GM23338 (cell line): ENCODE results near the gene MIER3. TPM values are rescaled to one million over a fixed set of nuclear protein-coding genes. Genes with fewer than 3 reads are reported as not detected.

ENCODE experiments used
- ATAC-seq: fragments of 200-7000 bp; cut with Tn5 transposase; 3 replicates; pipeline ENCODE4 v1.9.1; 2020
- DNase-seq: peaks from one replicate; pipeline ENCODE4 v3.0.0-alpha.2; 2015; ENCODE audit warnings: low spot score
- H2AFZ ChIP-seq: fragments of 200-600 bp; sonication (generic); 2 replicates; pipeline ENCODE4 v1.8.0; 2016; ENCODE audit warnings: antibody characterized with exemption, mild to moderate bottlenecking, moderate library complexity
- H3F3A ChIP-seq: fragments of 200-600 bp; sonication (generic); replicated peaks from 2 replicates; pipeline ENCODE4 v1.8.0; 2017; ENCODE audit warnings: antibody characterized with exemption, mixed run types, low read depth
- H3K27ac ChIP-seq: fragments of 200-600 bp; sonication (generic); 2 replicates; pipeline ENCODE4 v1.6.1; 2016; ENCODE audit warnings: low read depth
- H3K27me3 ChIP-seq: fragments of 200-600 bp; sonication (generic); 2 replicates; pipeline ENCODE4 v1.8.0; 2016; ENCODE audit warnings: mild to moderate bottlenecking, mixed run types, moderate library complexity; ENCODE audit not compliant: insufficient read depth
- H3K36me3 ChIP-seq: fragments of 200-600 bp; sonication (generic); 2 replicates; pipeline ENCODE4 v1.8.0; 2016; ENCODE audit warnings: mild to moderate bottlenecking; ENCODE audit not compliant: insufficient read depth
- H3K4me1 ChIP-seq: fragments of 200-600 bp; sonication (generic); 2 replicates; pipeline ENCODE4 v1.8.0; 2016; ENCODE audit warnings: mild to moderate bottlenecking, moderate library complexity; ENCODE audit not compliant: insufficient read depth
- H3K4me2 ChIP-seq: fragments of 200-600 bp; sonication (generic); 2 replicates; pipeline ENCODE4 v1.7.1; 2017; ENCODE audit warnings: mixed run types
- H3K4me3 ChIP-seq: fragments of 200-600 bp; sonication (generic); 2 replicates; pipeline ENCODE4 v1.6.1; 2016; ENCODE audit warnings: mixed run types
- H3K79me2 ChIP-seq: fragments of 200-600 bp; sonication (generic); replicated peaks from 2 replicates; pipeline ENCODE4 v1.8.0; 2017; ENCODE audit warnings: mild to moderate bottlenecking; ENCODE audit not compliant: insufficient read depth
- H3K9me2 ChIP-seq: fragments of 200-600 bp; sonication (generic); 2 replicates; pipeline ENCODE4 v1.8.0; 2017; ENCODE audit not compliant: insufficient read depth
- H4K20me1 ChIP-seq: fragments of 200-600 bp; sonication (generic); replicated peaks from 2 replicates; pipeline ENCODE4 v1.8.0; 2017; ENCODE audit warnings: mild to moderate bottlenecking; ENCODE audit not compliant: insufficient read depth
- H3K27ac Mint-ChIP-seq: 2 replicates; pipeline ENCODE4 v1.8.0; 2020; ENCODE audit warnings: inconsistent platforms, mild to moderate bottlenecking, moderate library complexity, mixed read lengths
- H3K27me3 Mint-ChIP-seq: 3 replicates; pipeline ENCODE4 v1.8.0; 2022; ENCODE audit warnings: low read depth, mild to moderate bottlenecking, moderate library complexity, mixed read lengths, inconsistent platforms; ENCODE audit not compliant: insufficient read depth, poor library complexity
- H3K36me3 Mint-ChIP-seq: 3 replicates; pipeline ENCODE4 v1.8.0; 2021; ENCODE audit warnings: low read depth, mild to moderate bottlenecking, inconsistent platforms, moderate library complexity, mixed read lengths
- H3K4me1 Mint-ChIP-seq: 3 replicates; pipeline ENCODE4 v1.8.0; 2020; ENCODE audit warnings: mild to moderate bottlenecking, inconsistent platforms, mixed read lengths
- H3K4me3 Mint-ChIP-seq: 3 replicates; pipeline ENCODE4 v1.8.0; 2021; ENCODE audit warnings: moderate library complexity, mild to moderate bottlenecking, inconsistent platforms, mixed read lengths
- H3K9me3 Mint-ChIP-seq: 3 replicates; pipeline ENCODE4 v1.8.0; 2020; ENCODE audit warnings: moderate library complexity, mild to moderate bottlenecking, inconsistent platforms, mixed read lengths
- CREB1 ChIP-seq: fragments of 250-450 bp; sonication (Bioruptor Pico); IDR thresholded peaks from 2 replicates; pipeline ENCODE4 v1.5.0; 2020; ENCODE audit warnings: low read depth, mild to moderate bottlenecking, moderate library complexity
- EZH2 ChIP-seq: fragments of 200-600 bp; sonication (generic); IDR thresholded peaks from one replicate; pipeline ENCODE4 v1.8.0; 2017; ENCODE audit warnings: antibody characterized with exemption, mild to moderate bottlenecking, low read depth; ENCODE audit not compliant: unreplicated experiment
- EZH2phosphoT487 ChIP-seq: fragments of 200-600 bp; sonication (generic); IDR thresholded peaks from one replicate; pipeline ENCODE4 v1.8.1; 2018; ENCODE audit warnings: antibody characterized with exemption; ENCODE audit not compliant: unreplicated experiment
- JUNB ChIP-seq: IDR thresholded peaks from one replicate; pipeline ENCODE4 v1.6.1; 2016; ENCODE audit warnings: antibody characterized with exemption; ENCODE audit not compliant: unreplicated experiment
- NANOG ChIP-seq: IDR thresholded peaks from 2 replicates; pipeline ENCODE4 v1.6.1; 2016; ENCODE audit warnings: antibody characterized with exemption, borderline replicate concordance
- POLR2AphosphoS5 ChIP-seq: IDR thresholded peaks from 2 replicates; pipeline ENCODE4 v1.6.1; 2016; ENCODE audit warnings: antibody characterized with exemption, low read depth
- STAT1 ChIP-seq: IDR thresholded peaks from one replicate; pipeline ENCODE4 v1.6.1; 2016; ENCODE audit warnings: antibody characterized with exemption; ENCODE audit not compliant: unreplicated experiment
- ZNF114 ChIP-seq: fragments of 250-450 bp; sonication (Bioruptor Pico); IDR thresholded peaks from 2 replicates; pipeline ENCODE4 v1.5.0; 2020; ENCODE audit warnings: mild to moderate bottlenecking, moderate library complexity
- polyA plus RNA-seq: library from polyadenylated mRNA; unstranded; fragments of >200 nt; fragmentation: Nextera tagmentation; extraction: Ambion mirVana; gene quantifications from 2 replicates; pipeline ENCODE4 v1.2.1, GENCODE V29; 2016
- total RNA-seq: library from RNA; depleted of rRNA; stranded (reverse); fragments of >200 nt; shearing (Covaris generic); gene quantifications from 2 replicates; pipeline ENCODE4 v1.2.3, GENCODE V29; 2014
- TF ChIP-seq, protein P1 (sequence below): fragments of 250-450 bp; sonication (Bioruptor Pico); IDR thresholded peaks from 2 replicates; pipeline ENCODE4 v1.5.0; 2020; ENCODE audit warnings: mild to moderate bottlenecking, moderate library complexity
- TF ChIP-seq, protein P2 (sequence below), 2 experiments: fragments of 200-600 bp in 1 of 2; sonication (generic) in 1 of 2; conservative IDR thresholded peaks; 2 replicates each; pipeline versions ENCODE4 v1.5.1 to v1.6.1; 2016 to 2017; ENCODE audit warnings: antibody characterized with exemption in 2 of 2, low read depth in 2 of 2, mild to moderate bottlenecking in 2 of 2, moderate library complexity in 1 of 2
- TF ChIP-seq, protein P3 (sequence below): IDR thresholded peaks from 2 replicates; pipeline ENCODE4 v1.6.1; 2016; ENCODE audit warnings: antibody characterized with exemption
- TF ChIP-seq, protein P4 (sequence below): IDR thresholded peaks from one replicate; pipeline ENCODE4 v1.6.1; 2018; ENCODE audit warnings: antibody characterized with exemption; ENCODE audit not compliant: unreplicated experiment

The MIER3 gene
- total and polyA plus RNA-seq, 2 experiments from 2014 or later: 12.0 to 36.3 TPM

DNA sequence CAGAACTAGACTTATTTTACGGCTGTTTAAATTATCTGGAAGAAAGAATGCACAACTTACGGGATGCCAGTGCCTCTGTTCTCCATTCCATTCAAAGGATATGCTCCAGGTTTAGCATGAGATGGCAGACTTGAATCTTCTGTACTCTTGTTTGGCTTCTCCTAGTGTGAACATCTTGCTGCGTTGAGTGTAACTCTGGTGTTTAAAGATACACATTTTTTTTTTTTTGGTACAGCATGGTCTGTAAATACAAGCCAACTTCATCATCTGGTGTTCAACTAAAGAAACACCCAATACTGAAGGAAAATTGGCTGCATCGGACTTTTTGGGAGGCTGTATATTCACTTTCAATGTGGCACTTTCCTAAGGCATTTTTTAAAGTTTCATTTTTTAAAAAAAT lies 7.4 kb upstream of the MIER3 start (continued):
- TF ChIP-seq EZH2: no peak
- TF ChIP-seq NANOG: no peak
- no peak for TF ChIP-seq ZNF114 (CRISPR knock-in tag)
- TF ChIP-seq, protein P1, sequence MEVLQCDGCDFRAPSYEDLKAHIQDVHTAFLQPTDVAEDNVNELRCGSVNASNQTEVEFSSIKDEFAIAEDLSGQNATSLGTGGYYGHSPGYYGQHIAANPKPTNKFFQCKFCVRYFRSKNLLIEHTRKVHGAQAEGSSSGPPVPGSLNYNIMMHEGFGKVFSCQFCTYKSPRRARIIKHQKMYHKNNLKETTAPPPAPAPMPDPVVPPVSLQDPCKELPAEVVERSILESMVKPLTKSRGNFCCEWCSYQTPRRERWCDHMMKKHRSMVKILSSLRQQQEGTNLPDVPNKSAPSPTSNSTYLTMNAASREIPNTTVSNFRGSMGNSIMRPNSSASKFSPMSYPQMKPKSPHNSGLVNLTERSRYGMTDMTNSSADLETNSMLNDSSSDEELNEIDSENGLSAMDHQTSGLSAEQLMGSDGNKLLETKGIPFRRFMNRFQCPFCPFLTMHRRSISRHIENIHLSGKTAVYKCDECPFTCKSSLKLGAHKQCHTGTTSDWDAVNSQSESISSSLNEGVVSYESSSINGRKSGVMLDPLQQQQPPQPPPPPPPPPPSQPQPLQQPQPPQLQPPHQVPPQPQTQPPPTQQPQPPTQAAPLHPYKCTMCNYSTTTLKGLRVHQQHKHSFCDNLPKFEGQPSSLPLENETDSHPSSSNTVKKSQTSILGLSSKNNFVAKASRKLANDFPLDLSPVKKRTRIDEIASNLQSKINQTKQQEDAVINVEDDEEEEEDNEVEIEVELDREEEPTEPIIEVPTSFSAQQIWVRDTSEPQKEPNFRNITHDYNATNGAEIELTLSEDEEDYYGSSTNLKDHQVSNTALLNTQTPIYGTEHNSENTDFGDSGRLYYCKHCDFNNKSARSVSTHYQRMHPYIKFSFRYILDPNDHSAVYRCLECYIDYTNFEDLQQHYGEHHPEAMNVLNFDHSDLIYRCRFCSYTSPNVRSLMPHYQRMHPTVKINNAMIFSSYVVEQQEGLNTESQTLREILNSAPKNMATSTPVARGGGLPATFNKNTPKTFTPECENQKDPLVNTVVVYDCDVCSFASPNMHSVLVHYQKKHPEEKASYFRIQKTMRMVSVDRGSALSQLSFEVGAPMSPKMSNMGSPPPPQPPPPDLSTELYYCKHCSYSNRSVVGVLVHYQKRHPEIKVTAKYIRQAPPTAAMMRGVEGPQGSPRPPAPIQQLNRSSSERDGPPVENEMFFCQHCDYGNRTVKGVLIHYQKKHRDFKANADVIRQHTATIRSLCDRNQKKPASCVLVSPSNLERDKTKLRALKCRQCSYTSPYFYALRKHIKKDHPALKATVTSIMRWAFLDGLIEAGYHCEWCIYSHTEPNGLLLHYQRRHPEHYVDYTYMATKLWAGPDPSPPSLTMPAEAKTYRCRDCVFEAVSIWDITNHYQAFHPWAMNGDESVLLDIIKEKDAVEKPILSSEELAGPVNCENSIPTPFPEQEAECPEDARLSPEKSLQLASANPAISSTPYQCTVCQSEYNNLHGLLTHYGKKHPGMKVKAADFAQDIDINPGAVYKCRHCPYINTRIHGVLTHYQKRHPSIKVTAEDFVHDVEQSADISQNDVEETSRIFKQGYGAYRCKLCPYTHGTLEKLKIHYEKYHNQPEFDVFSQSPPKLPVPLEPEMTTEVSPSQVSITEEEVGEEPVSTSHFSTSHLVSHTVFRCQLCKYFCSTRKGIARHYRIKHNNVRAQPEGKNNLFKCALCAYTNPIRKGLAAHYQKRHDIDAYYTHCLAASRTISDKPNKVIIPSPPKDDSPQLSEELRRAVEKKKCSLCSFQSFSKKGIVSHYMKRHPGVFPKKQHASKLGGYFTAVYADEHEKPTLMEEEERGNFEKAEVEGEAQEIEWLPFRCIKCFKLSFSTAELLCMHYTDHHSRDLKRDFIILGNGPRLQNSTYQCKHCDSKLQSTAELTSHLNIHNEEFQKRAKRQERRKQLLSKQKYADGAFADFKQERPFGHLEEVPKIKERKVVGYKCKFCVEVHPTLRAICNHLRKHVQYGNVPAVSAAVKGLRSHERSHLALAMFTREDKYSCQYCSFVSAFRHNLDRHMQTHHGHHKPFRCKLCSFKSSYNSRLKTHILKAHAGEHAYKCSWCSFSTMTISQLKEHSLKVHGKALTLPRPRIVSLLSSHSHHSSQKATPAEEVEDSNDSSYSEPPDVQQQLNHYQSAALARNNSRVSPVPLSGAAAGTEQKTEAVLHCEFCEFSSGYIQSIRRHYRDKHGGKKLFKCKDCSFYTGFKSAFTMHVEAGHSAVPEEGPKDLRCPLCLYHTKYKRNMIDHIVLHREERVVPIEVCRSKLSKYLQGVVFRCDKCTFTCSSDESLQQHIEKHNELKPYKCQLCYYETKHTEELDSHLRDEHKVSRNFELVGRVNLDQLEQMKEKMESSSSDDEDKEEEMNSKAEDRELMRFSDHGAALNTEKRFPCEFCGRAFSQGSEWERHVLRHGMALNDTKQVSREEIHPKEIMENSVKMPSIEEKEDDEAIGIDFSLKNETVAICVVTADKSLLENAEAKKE: no peak
- TF ChIP-seq CREB1 (CRISPR knock-in tag): no peak
- no peak for TF ChIP-seq JUNB
- no peak for TF ChIP-seq EZH2phosphoT487

DNA sequence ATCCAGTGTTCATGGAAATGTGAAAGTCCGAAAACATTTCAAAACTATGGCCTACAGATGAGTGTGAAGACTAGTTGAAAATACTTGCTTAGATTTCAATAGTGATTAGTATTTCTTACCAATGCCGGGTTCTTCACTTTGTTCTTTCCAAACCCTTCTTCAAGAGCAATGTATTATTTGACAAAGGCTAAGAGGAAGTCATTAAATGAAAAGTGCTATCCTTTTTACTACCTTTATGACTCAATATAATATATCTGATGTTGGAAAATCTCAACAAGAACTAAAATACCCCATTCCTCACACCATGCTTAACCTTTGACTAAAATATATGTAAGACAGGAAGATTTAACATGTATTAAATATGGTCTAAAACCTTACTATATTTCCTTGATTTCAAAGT lies 6.7 kb upstream of the MIER3 start:
- H3K36me3 Mint-ChIP-seq: no peaks in the 10 kb centered on the region
- Histone ChIP-seq H3K27me3 (peaks cover 8% of the 10 kb centered on the region), H2AFZ (no peak overlapping the region), H3K27ac (no peak overlapping the region), H3K4me1 (no peaks in the 10 kb centered on the region), H4K20me1 (no peaks in the 10 kb centered on the region), H3K4me3 (no peak overlapping the region), H3K9me2 (no peaks in the 10 kb centered on the region), H3K79me2 (no peaks in the 10 kb centered on the region), H3F3A (no peaks in the 10 kb centered on the region), H3K36me3 (no peaks in the 10 kb centered on the region), H3K4me2 (no peak overlapping the region)
- peaks cover 7% of the 10 kb centered on the region for H3K4me1 Mint-ChIP-seq
- no peak overlapping the region for H3K27ac Mint-ChIP-seq
- no peak overlapping the region for H3K4me3 Mint-ChIP-seq
- no peaks in the 10 kb centered on the region for H3K27me3 Mint-ChIP-seq
- no peaks in the 10 kb centered on the region for H3K9me3 Mint-ChIP-seq
- DNase-seq (no peak), ATAC-seq (no peak)
- TF ChIP-seq EZH2 (no peak), NANOG (no peak), STAT1 (no peak), ZNF114 (CRISPR knock-in tag) (no peak), POLR2AphosphoS5 (no peak), EZH2phosphoT487 (no peak)
- TF ChIP-seq, protein P2, sequence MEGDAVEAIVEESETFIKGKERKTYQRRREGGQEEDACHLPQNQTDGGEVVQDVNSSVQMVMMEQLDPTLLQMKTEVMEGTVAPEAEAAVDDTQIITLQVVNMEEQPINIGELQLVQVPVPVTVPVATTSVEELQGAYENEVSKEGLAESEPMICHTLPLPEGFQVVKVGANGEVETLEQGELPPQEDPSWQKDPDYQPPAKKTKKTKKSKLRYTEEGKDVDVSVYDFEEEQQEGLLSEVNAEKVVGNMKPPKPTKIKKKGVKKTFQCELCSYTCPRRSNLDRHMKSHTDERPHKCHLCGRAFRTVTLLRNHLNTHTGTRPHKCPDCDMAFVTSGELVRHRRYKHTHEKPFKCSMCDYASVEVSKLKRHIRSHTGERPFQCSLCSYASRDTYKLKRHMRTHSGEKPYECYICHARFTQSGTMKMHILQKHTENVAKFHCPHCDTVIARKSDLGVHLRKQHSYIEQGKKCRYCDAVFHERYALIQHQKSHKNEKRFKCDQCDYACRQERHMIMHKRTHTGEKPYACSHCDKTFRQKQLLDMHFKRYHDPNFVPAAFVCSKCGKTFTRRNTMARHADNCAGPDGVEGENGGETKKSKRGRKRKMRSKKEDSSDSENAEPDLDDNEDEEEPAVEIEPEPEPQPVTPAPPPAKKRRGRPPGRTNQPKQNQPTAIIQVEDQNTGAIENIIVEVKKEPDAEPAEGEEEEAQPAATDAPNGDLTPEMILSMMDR (conservative IDR thresholded peaks at IDR 0.05; ENCODE audit: low read depth in 2 of 2): no peak
- TF ChIP-seq, protein P3, sequence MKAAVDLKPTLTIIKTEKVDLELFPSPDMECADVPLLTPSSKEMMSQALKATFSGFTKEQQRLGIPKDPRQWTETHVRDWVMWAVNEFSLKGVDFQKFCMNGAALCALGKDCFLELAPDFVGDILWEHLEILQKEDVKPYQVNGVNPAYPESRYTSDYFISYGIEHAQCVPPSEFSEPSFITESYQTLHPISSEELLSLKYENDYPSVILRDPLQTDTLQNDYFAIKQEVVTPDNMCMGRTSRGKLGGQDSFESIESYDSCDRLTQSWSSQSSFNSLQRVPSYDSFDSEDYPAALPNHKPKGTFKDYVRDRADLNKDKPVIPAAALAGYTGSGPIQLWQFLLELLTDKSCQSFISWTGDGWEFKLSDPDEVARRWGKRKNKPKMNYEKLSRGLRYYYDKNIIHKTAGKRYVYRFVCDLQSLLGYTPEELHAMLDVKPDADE: no peak
- TF ChIP-seq, protein P4, sequence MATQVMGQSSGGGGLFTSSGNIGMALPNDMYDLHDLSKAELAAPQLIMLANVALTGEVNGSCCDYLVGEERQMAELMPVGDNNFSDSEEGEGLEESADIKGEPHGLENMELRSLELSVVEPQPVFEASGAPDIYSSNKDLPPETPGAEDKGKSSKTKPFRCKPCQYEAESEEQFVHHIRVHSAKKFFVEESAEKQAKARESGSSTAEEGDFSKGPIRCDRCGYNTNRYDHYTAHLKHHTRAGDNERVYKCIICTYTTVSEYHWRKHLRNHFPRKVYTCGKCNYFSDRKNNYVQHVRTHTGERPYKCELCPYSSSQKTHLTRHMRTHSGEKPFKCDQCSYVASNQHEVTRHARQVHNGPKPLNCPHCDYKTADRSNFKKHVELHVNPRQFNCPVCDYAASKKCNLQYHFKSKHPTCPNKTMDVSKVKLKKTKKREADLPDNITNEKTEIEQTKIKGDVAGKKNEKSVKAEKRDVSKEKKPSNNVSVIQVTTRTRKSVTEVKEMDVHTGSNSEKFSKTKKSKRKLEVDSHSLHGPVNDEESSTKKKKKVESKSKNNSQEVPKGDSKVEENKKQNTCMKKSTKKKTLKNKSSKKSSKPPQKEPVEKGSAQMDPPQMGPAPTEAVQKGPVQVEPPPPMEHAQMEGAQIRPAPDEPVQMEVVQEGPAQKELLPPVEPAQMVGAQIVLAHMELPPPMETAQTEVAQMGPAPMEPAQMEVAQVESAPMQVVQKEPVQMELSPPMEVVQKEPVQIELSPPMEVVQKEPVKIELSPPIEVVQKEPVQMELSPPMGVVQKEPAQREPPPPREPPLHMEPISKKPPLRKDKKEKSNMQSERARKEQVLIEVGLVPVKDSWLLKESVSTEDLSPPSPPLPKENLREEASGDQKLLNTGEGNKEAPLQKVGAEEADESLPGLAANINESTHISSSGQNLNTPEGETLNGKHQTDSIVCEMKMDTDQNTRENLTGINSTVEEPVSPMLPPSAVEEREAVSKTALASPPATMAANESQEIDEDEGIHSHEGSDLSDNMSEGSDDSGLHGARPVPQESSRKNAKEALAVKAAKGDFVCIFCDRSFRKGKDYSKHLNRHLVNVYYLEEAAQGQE: no peak
